GM21367 (cell line): Measurements from ENCODE around the gene MPHOSPH9.

ENCODE experiments used
- ATAC-seq: cut with Tn5 transposase; IDR thresholded peaks from one replicate; pipeline ENCODE4 v1.9.1; 2021; ENCODE audit not compliant: unreplicated experiment

The MPHOSPH9 gene

GRCh38 chr12:123104809-123105208, 128.1 kb downstream of the MPHOSPH9 start:
- ATAC-seq: no peak
